RWPE2 (cell line): ENCODE results near the gene CPM.

Experiments used
- ATAC-seq: fragments of 200-7000 bp; cut with Tn5 transposase; 3 replicates; pipeline ENCODE4 v1.9.1; 2021; ENCODE audit warnings: low read depth
- DNase-seq: peaks from one replicate; pipeline ENCODE4 v3.0.0-alpha.2; 2020; ENCODE audit warnings: low spot score
- H3K27ac ChIP-seq: fragments of 450-650 bp; 2 replicates; pipeline ENCODE4 v1.5.1; 2017; ENCODE audit warnings: mild to moderate bottlenecking; ENCODE audit not compliant: poor library complexity, severe bottlenecking
- H3K27me3 ChIP-seq: fragments of 250-450 bp; sonication (Bioruptor Pico); 2 replicates; pipeline ENCODE4 v1.5.1; 2021; ENCODE audit warnings: mild to moderate bottlenecking, moderate library complexity; ENCODE audit not compliant: insufficient read depth, poor library complexity, severe bottlenecking
- H3K36me3 ChIP-seq: fragments of 250-450 bp; sonication (Bioruptor Pico); 2 replicates; pipeline ENCODE4 v1.5.1; 2020; ENCODE audit warnings: low read depth, mild to moderate bottlenecking, moderate library complexity
- H3K4me1 ChIP-seq: fragments of 250-450 bp; sonication (Bioruptor Pico); 2 replicates; pipeline ENCODE4 v1.5.1; 2021; ENCODE audit warnings: mild to moderate bottlenecking, moderate library complexity; ENCODE audit not compliant: insufficient read depth, poor library complexity, severe bottlenecking
- H3K4me3 ChIP-seq: fragments of 250-450 bp; sonication (Bioruptor Pico); 2 replicates; pipeline ENCODE4 v1.5.1; 2021; ENCODE audit warnings: mild to moderate bottlenecking, moderate library complexity; ENCODE audit not compliant: severe bottlenecking
- H3K9me3 ChIP-seq: fragments of 250-450 bp; sonication (Bioruptor Pico); 2 replicates; pipeline ENCODE4 v1.5.1; 2021; ENCODE audit warnings: mild to moderate bottlenecking, moderate library complexity; ENCODE audit not compliant: severe bottlenecking
- TF ChIP-seq, protein P1 (sequence below): fragments of 450-650 bp; IDR thresholded peaks from one replicate; pipeline ENCODE4 v1.5.1; 2017; ENCODE audit warnings: mild to moderate bottlenecking, moderate library complexity; ENCODE audit not compliant: poor library complexity, severe bottlenecking

Gene CPM

DNA sequence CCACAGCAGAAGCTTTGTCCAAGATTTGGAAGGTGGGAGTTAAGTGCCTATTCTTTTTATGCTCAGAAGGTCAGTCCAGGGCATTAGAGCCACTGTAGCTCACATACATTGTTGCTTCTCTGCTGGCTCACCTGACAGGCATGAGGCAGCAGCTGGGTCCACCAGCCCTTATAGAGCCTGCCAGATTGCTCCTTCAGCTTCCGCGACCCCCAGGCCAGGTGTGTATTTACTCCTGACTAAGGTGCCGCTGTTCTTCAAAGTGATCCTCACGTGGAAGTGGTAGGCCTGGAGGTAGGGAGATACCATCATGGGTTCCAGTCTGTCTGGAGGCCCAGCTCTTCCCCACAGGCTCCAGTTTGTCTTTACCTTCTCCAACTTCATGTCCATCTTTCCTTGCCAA is 17.5 kb upstream of the CPM start:
- H3K9me3 ChIP-seq, result no peaks in the 10 kb centered on the region
- H3K36me3 ChIP-seq, result no peaks in the 10 kb centered on the region
- TF ChIP-seq, protein P1, sequence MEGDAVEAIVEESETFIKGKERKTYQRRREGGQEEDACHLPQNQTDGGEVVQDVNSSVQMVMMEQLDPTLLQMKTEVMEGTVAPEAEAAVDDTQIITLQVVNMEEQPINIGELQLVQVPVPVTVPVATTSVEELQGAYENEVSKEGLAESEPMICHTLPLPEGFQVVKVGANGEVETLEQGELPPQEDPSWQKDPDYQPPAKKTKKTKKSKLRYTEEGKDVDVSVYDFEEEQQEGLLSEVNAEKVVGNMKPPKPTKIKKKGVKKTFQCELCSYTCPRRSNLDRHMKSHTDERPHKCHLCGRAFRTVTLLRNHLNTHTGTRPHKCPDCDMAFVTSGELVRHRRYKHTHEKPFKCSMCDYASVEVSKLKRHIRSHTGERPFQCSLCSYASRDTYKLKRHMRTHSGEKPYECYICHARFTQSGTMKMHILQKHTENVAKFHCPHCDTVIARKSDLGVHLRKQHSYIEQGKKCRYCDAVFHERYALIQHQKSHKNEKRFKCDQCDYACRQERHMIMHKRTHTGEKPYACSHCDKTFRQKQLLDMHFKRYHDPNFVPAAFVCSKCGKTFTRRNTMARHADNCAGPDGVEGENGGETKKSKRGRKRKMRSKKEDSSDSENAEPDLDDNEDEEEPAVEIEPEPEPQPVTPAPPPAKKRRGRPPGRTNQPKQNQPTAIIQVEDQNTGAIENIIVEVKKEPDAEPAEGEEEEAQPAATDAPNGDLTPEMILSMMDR, result no peak
- no peaks in the 10 kb centered on the region for H3K27me3 ChIP-seq
- H3K27ac ChIP-seq, result no peak overlapping the region
- ATAC-seq (no peak), DNase-seq (no peak)
- H3K4me1 ChIP-seq, result no peaks in the 10 kb centered on the region
- H3K4me3 ChIP-seq, result no peak overlapping the region

GRCh38 chr12:68945255-68945654 is 12.3 kb upstream of the CPM start:
- ATAC-seq, result no peak
- TF ChIP-seq, protein P1, result no peak
- H3K9me3 ChIP-seq, result no peaks in the 10 kb centered on the region
- DNase-seq, result no peak
- H3K36me3 ChIP-seq, result no peaks in the 10 kb centered on the region
- no peaks in the 10 kb centered on the region for H3K27me3 ChIP-seq
- H3K4me3 ChIP-seq, result no peak overlapping the region
- no peak overlapping the region for H3K27ac ChIP-seq
- no peaks in the 10 kb centered on the region for H3K4me1 ChIP-seq

DNA sequence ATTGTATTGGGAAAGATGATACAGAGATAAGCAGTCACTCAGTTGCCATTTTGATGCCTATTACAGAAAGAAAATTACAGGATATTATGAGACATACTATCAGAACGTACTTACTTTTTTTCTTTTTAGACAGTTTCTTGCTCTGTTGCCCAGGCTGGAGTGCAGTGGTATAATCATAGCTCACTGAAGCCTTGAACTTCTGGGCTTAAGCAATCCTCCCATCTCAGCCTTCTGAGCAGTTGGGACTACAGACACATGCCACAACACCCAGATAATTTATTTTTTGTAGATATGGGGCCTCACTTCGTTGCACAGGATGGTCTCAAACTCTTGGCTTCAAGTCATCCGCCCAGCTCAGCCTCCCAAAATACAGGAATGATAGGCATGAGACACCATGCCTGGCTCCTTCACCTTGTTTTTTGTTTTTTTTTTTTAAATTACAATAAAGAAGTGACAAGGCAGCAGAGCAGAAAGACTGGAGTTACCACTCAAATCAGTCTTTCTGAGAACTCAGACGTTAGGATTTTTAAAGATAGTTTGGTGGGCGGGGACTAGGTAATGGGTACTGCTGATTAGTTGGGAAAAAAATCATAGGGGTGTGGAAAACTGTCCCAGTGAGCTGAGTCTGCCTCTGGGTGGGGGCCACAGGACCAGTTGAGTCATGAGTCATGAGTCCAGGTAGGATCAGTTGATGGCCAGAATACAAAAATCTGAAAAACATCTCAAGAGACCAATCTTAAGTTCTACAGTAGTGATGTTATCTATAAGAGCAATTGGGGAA is 11.5 kb upstream of the CPM start:
- Histone ChIP-seq H3K9me3 (no peaks in the 10 kb centered on the region), H3K4me1 (no peaks in the 10 kb centered on the region), H3K36me3 (no peaks in the 10 kb centered on the region), H3K27ac (no peak overlapping the region), H3K27me3 (no peaks in the 10 kb centered on the region), H3K4me3 (no peak overlapping the region)
- no peak for ATAC-seq
- DNase-seq, result no peak
- TF ChIP-seq, protein P1, result no peak

DNA sequence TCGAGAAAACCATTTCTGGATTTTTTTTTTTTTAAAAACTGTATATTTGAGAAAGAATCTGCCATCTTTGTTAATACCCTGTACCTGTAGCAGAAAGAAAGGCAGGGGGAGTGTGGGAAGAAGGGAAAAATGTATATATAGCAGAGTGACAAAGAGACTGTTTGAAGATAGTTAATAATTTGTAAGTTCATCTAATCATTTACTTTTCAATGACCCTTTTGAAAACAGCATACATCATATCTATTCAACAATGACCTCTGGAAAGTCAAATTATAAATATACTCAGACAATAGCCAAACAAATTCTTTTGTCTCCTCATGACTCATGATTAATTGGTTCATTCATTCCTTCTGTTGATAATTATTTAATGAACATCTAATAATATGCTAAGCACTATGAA is 10.9 kb upstream of the CPM start:
- no peak for ATAC-seq
- H3K27ac ChIP-seq, result no peak overlapping the region
- no peaks in the 10 kb centered on the region for H3K4me1 ChIP-seq
- no peaks in the 10 kb centered on the region for H3K9me3 ChIP-seq
- no peaks in the 10 kb centered on the region for H3K36me3 ChIP-seq
- H3K4me3 ChIP-seq, result no peak overlapping the region
- no peak for DNase-seq
- no peaks in the 10 kb centered on the region for H3K27me3 ChIP-seq
- TF ChIP-seq, protein P1, result no peak

DNA sequence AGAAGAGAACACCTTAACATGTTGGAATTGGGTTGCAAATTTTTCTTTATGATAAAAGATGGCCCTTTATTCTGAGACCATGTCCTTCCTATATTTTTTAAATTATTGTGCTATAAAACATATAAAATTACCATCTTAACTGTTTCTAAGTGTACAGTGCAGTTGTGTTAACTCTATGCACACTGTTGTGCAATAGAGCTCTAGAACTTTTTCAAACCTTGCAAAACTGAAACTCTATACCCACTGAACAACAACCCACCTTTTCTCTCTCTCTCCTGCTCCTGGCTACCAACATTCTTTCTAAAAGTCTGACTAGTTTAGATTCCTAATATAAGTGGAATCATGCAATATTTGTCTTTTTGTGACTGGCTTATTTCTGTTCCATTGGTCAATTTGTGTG is 7.8 kb upstream of the CPM start:
- H3K4me3 ChIP-seq, result no peak overlapping the region
- TF ChIP-seq, protein P1, result no peak
- no peaks in the 10 kb centered on the region for H3K27me3 ChIP-seq
- no peak for ATAC-seq
- no peaks in the 10 kb centered on the region for H3K4me1 ChIP-seq
- no peaks in the 10 kb centered on the region for H3K36me3 ChIP-seq
- H3K9me3 ChIP-seq, result no peaks in the 10 kb centered on the region
- no peak overlapping the region for H3K27ac ChIP-seq
- DNase-seq, result no peak
